ENCODE data around the gene IL33.

The IL33 gene

GRCh38 chr9:6305954-6306563, 90.5 kb downstream of the IL33 start:
- no peak for DNase-seq

Data from NCI-H524 treated with DMSO at 0.1 percent for 48 hours (cell line).